Smooth muscle cell (in vitro differentiated cells): Measurements from ENCODE around the gene PYGM. TPM values are rescaled to one million over a fixed set of nuclear protein-coding genes. Genes with fewer than 3 reads are reported as not detected.

Experiments used
- DNase-seq: peaks from one replicate; lab custom pipeline; 2025; ENCODE audit not compliant: unreplicated experiment; lab: John Stamatoyannopoulos, UW
- H2AFZ ChIP-seq: fragments of 200-600 bp; sonication (generic); 2 replicates; pipeline ENCODE4 v1.6.0; 2016; ENCODE audit warnings: antibody characterized with exemption, low read depth, mild to moderate bottlenecking
- H3F3A ChIP-seq: fragments of 200-600 bp; sonication (generic); 2 replicates; pipeline ENCODE4 v1.6.0; 2017; ENCODE audit warnings: antibody characterized with exemption, low read depth
- H3K27ac ChIP-seq: fragments of 200-600 bp; sonication (generic); 2 replicates; pipeline ENCODE4 v1.5.1; 2016; ENCODE audit warnings: low read depth, mild to moderate bottlenecking
- H3K27me3 ChIP-seq: fragments of 200-600 bp; sonication (generic); 2 replicates; pipeline ENCODE4 v1.6.1; 2016; ENCODE audit warnings: low read depth, mild to moderate bottlenecking
- H3K36me3 ChIP-seq: fragments of 200-600 bp; sonication (generic); 2 replicates; pipeline ENCODE4 v1.5.1; 2016; ENCODE audit warnings: low read depth
- H3K4me1 ChIP-seq: fragments of 200-600 bp; sonication (generic); 2 replicates; pipeline ENCODE4 v1.5.1; 2016; ENCODE audit warnings: low read depth
- H3K4me2 ChIP-seq: fragments of 200-600 bp; sonication (generic); 2 replicates; pipeline ENCODE4 v1.6.0; 2016; ENCODE audit warnings: mild to moderate bottlenecking
- H3K4me3 ChIP-seq: fragments of 200-600 bp; sonication (generic); 2 replicates; pipeline ENCODE4 v1.5.1; 2016; ENCODE audit warnings: mild to moderate bottlenecking
- H3K79me2 ChIP-seq: fragments of 200-600 bp; sonication (generic); 2 replicates; pipeline ENCODE4 v1.6.0; 2016; ENCODE audit warnings: low read depth, mild to moderate bottlenecking
- H3K9ac ChIP-seq: fragments of 200-600 bp; sonication (generic); 2 replicates; pipeline ENCODE4 v1.6.0; 2016; ENCODE audit warnings: low read depth
- H3K9me3 ChIP-seq: fragments of 200-600 bp; sonication (generic); replicated peaks from 2 replicates; pipeline ENCODE4 v1.5.1; 2016; ENCODE audit warnings: low read depth
- H4K20me1 ChIP-seq: fragments of 200-600 bp; sonication (generic); 2 replicates; pipeline ENCODE4 v1.6.0; 2016; ENCODE audit warnings: low read depth
- CTCF ChIP-seq: fragments of 200-600 bp; sonication (generic); IDR thresholded peaks from 2 replicates; pipeline ENCODE4 v1.5.1; 2017; ENCODE audit warnings: borderline replicate concordance, mild to moderate bottlenecking, antibody characterized with exemption; ENCODE audit not compliant: insufficient read depth, poor library complexity, severe bottlenecking
- WGBS: methylation state at CpG from one replicate; pipeline ENCODE4 v1.1.7; 2016; ENCODE audit warnings: low lambda C conversion rate; 5-methylcytosine and 5-hydroxymethylcytosine counted together
- polyA plus RNA-seq: library from polyadenylated mRNA; unstranded; fragments of >200 nt; fragmentation: Nextera tagmentation; extraction: Ambion mirVana; gene quantifications from 2 replicates; pipeline ENCODE4 v1.2.1, GENCODE V29; 2016
- total RNA-seq: library from RNA; depleted of rRNA; stranded (reverse); fragments of >200 nt; gene quantifications from 2 replicates; pipeline ENCODE4 v1.2.3, GENCODE V29; 2014

PYGM gene
- total and polyA plus RNA-seq, 2 experiments from 2014 or later: 1.1 to 2.2 TPM

GRCh38 chr11:64764040-64764611, 4.4 kb upstream of the PYGM start:
- H3K27me3 ChIP-seq: no peaks in the 10 kb centered on the region
- H2AFZ ChIP-seq: no peak overlapping the region
- H3K9me3 ChIP-seq: no peaks in the 10 kb centered on the region
- H3K4me1 ChIP-seq: peaks cover 29% of the 10 kb centered on the region
- H3K9ac ChIP-seq: no peak overlapping the region
- H3F3A ChIP-seq: peaks cover 54% of the 10 kb centered on the region
- TF ChIP-seq CTCF: no peak
- H3K36me3 ChIP-seq: peaks cover 8% of the 10 kb centered on the region
- H4K20me1 ChIP-seq: peaks cover 85% of the 10 kb centered on the region
- no peak overlapping the region for H3K4me3 ChIP-seq
- no peak overlapping the region for H3K4me2 ChIP-seq
- WGBS: 88% methylated on average over 11 of the region's 11 CpGs
- H3K27ac ChIP-seq: no peak overlapping the region
- peaks cover 12% of the 10 kb centered on the region for H3K79me2 ChIP-seq
- no peak for DNase-seq

- H4K20me1 ChIP-seq: peaks cover 79% of the 10 kb centered on the region
- no peak for TF ChIP-seq CTCF
- no peak overlapping the region for H2AFZ ChIP-seq
- H3K9ac ChIP-seq: no peak overlapping the region
- no peak overlapping the region for H3K4me3 ChIP-seq
- H3K9me3 ChIP-seq: no peaks in the 10 kb centered on the region
- peaks cover 3% of the 10 kb centered on the region for H3K36me3 ChIP-seq
- no peak overlapping the region for H3K4me2 ChIP-seq
- peak overlapping the region; percentile 31 for H3K27ac ChIP-seq
- no peaks in the 10 kb centered on the region for H3K27me3 ChIP-seq
- peaks cover 48% of the 10 kb centered on the region for H3F3A ChIP-seq
- peaks cover 29% of the 10 kb centered on the region for H3K4me1 ChIP-seq
- no peak for DNase-seq
- 95% methylated on average over 6 of the region's 6 CpGs for WGBS
- peaks cover 12% of the 10 kb centered on the region for H3K79me2 ChIP-seq
Observed at GRCh38 chr11:64763526-64764039, 3.8 kb upstream of the PYGM start.

- WGBS: 77% methylated on average over 13 of the region's 13 CpGs
- H4K20me1 ChIP-seq: peaks cover 72% of the 10 kb centered on the region
- H3K4me1 ChIP-seq: peaks cover 29% of the 10 kb centered on the region
Observed at GRCh38 chr11:64762674-64763525, 3.1 kb upstream of the PYGM start.

More at GRCh38 chr11:64762674-64763525, 3.1 kb upstream of the PYGM start:
- Histone ChIP-seq H3F3A (peaks cover 47% of the 10 kb centered on the region), H3K36me3 (no peaks in the 10 kb centered on the region), H3K4me2 (no peak overlapping the region), H3K4me3 (no peak overlapping the region), H3K9ac (no peak overlapping the region), H3K9me3 (no peaks in the 10 kb centered on the region), H3K79me2 (peaks cover 12% of the 10 kb centered on the region), H2AFZ (no peak overlapping the region), H3K27ac (peak overlapping the region; percentile 31), H3K27me3 (no peaks in the 10 kb centered on the region)
- no peak for TF ChIP-seq CTCF
- no peak for DNase-seq
